ENCODE measurements around the gene ANP32E. TPM values are rescaled to one million over a fixed set of nuclear protein-coding genes. Genes with fewer than 3 reads are reported as not detected.
A peak's percentile ranks its signal among the peaks of the same experiment; 100 is the strongest.

Gene ANP32E
- total and polyA plus RNA-seq, 9 of the 15 experiments (the other 6 are each of a cell fraction or from before 2014, with no cell fraction given) = 60.4 to 197 (median 104) TPM

GRCh38 chr1:150234566-150235293, 1.2 kb downstream of the ANP32E start (continued):
- no peak; a peak in 1 of 4 replicates for TF ChIP-seq NONO (IDR thresholded peaks at IDR 0.05; ENCODE audit: low read depth in 2 of 2, low read length in 1 of 2)
- no peak for TF ChIP-seq ZNF274 (IDR thresholded peaks at IDR 0.05; ENCODE audit: borderline replicate concordance, low read depth, low read length)
- TF ChIP-seq ADNP (tag; IDR thresholded peaks at IDR 0.05) = no peak
- TF ChIP-seq SNRNP70 (optimal IDR thresholded peaks at IDR 0.05; ENCODE audit: low read depth, low read length) = no peak
- peak; percentile 53 for TF ChIP-seq RBM22 (IDR thresholded peaks at IDR 0.05; ENCODE audit: low read depth, low read length, poor library complexity, severe bottlenecking)
- TF ChIP-seq HMGN3 (IDR thresholded peaks at IDR 0.05; ENCODE audit: borderline replicate concordance, extremely low read depth, insufficient read length, low read depth, low read length) = peak; percentile 43
- no peak for TF ChIP-seq CBX8 (IDR thresholded peaks at IDR 0.05; ENCODE audit: borderline replicate concordance, extremely low read depth, low read depth, low read length, poor library complexity, severe bottlenecking)
- TF ChIP-seq ZKSCAN1 (IDR thresholded peaks at IDR 0.05; ENCODE audit: low read depth, low read length) = 0 out of 2 replicates have a peak, but pooled peaks have one; percentile 22
- no peak for TF ChIP-seq ZNF707 (CRISPR knock-in tag; conservative IDR thresholded peaks at IDR 0.05)
- no peak for TF ChIP-seq ZNF398 (CRISPR knock-in tag; IDR thresholded peaks at IDR 0.05)
- peak; percentile 95 for TF ChIP-seq CHD1 (IDR thresholded peaks at IDR 0.05; ENCODE audit: low read length)
- peak; percentile 55 for TF ChIP-seq ATF7 (IDR thresholded peaks at IDR 0.05)
- TF ChIP-seq TAF7 (tag; IDR thresholded peaks at IDR 0.05) = peak; percentile 31; the same call in 1 of the 2 replicates
- no peak for TF ChIP-seq ZNF217 (CRISPR knock-in tag; IDR thresholded peaks at IDR 0.05)
- TF ChIP-seq RB1 (IDR thresholded peaks at IDR 0.05; ENCODE audit: low read depth) = peak; percentile 42; the same call in 1 of the 2 replicates
- no peak; the same call in 1 of the 2 replicates for TF ChIP-seq STAG1 (CRISPR knock-in tag; IDR thresholded peaks at IDR 0.05; ENCODE audit: borderline replicate concordance)
- TF ChIP-seq IFI16 (CRISPR knock-in tag; IDR thresholded peaks at IDR 0.05) = no peak
- TF ChIP-seq ID3 (CRISPR knock-in tag; IDR thresholded peaks at IDR 0.05) = no peak
- no peak for TF ChIP-seq ID3 (tag; IDR thresholded peaks at IDR 0.05)
- peak; percentile 88 for TF ChIP-seq POLR2A (conservative IDR thresholded peaks at IDR 0.05)
- peak; percentile 32; the same call in 1 of the 2 replicates for TF ChIP-seq ARID1B (IDR thresholded peaks at IDR 0.05)
- no peak for TF ChIP-seq CBFA2T2 (conservative IDR thresholded peaks at IDR 0.05)
- TF ChIP-seq MBD1 (CRISPR knock-in tag; IDR thresholded peaks at IDR 0.05) = no peak
- no peak for TF ChIP-seq POLR3A (IDR thresholded peaks at IDR 0.05; ENCODE audit: borderline replicate concordance, extremely low read depth, insufficient read depth, insufficient read length)

Measured in K562 (cell line).